SK-N-SH (cell line): ENCODE results near the gene ELANE. TPM values are rescaled to one million over a fixed set of nuclear protein-coding genes. Genes with fewer than 3 reads are reported as not detected.

ENCODE experiments used
- CTCF ChIA-PET: fragments of 300-600, 350-600 bp; formaldehyde crosslinking; extraction: SDS; loops from one replicate; lab custom pipeline; 2021; lab: Yijun Ruan, JAX
- POLR2A ChIA-PET: fragments of 350-600 bp; sonication (Branson Sonifier 250); formaldehyde crosslinking; extraction: SDS; loops from one replicate; lab custom pipeline; 2020; ENCODE audit warnings: antibody characterized with exemption, inconsistent platforms; lab: Yijun Ruan, JAX
- DNase-seq: peaks from one replicate; pipeline ENCODE4 v3.0.0; 2012
- H2AFZ ChIP-seq: fragments of 200-600 bp; sonication (generic); 2 replicates; pipeline ENCODE4 v1.8.1; 2016; ENCODE audit warnings: antibody characterized with exemption, mild to moderate bottlenecking, low read depth
- H3F3A ChIP-seq: fragments of 200-600 bp; sonication (generic); replicated peaks from 2 replicates; pipeline ENCODE3; 2016; ENCODE audit warnings: antibody characterized with exemption, mild to moderate bottlenecking; ENCODE audit not compliant: insufficient read depth
- H3K27ac ChIP-seq, 2 experiments: fragments of 200-500 bp in 1 of 2; fragments of 200-600 bp in 1 of 2; sonication (Bioruptor generic) in 1 of 2; sonication (generic), shearing (Covaris generic) in 1 of 2; 2 replicates each; pipeline versions ENCODE4 v1.5.1 to v1.6.1; 2014 to 2016; ENCODE audit warnings: low read depth in 2 of 2, inconsistent platforms in 1 of 2, low read length in 1 of 2, mild to moderate bottlenecking in 1 of 2, mixed read lengths in 1 of 2
- H3K27me3 ChIP-seq: fragments of 200-600 bp; sonication (generic), shearing (Covaris generic); 2 replicates; pipeline ENCODE4 v1.6.1; 2016; ENCODE audit warnings: mixed run types; ENCODE audit not compliant: insufficient read depth
- H3K36me3 ChIP-seq, 2 experiments: fragments of 200-500 bp in 1 of 2; fragments of 200-600 bp in 1 of 2; sonication (Bioruptor generic) in 1 of 2; sonication (generic) in 1 of 2; replicated peaks in 1 of 2; 2 replicates each; pipeline versions ENCODE3 to v1.5.1; 2014 to 2016; ENCODE audit warnings: low read length in 1 of 2, mild to moderate bottlenecking in 1 of 2; ENCODE audit not compliant: insufficient read depth in 2 of 2, control insufficient read depth in 1 of 2
- H3K4me1 ChIP-seq, 2 experiments: fragments of 200-500 bp in 1 of 2; fragments of 200-600 bp in 1 of 2; sonication (Bioruptor generic) in 1 of 2; sonication (generic), shearing (Covaris generic) in 1 of 2; 2 replicates each; pipeline versions ENCODE4 v1.5.1 to v1.6.1; 2014 to 2016; ENCODE audit warnings: low read depth in 1 of 2, low read length in 1 of 2, mixed run types in 1 of 2; ENCODE audit not compliant: insufficient read depth in 2 of 2, control insufficient read depth in 1 of 2
- H3K4me2 ChIP-seq: fragments of 200-600 bp; sonication (generic), shearing (Covaris generic); 2 replicates; pipeline ENCODE4 v1.6.1; 2017; ENCODE audit warnings: mixed run types
- H3K4me3 ChIP-seq, 2 experiments: fragments of 200-500 bp in 1 of 2; fragments of 200-600 bp in 1 of 2; sonication (Bioruptor generic) in 1 of 2; sonication (generic), shearing (Covaris generic) in 1 of 2; 2 replicates each; pipeline versions ENCODE4 v1.5.1 to v1.8.1; 2014 to 2016; ENCODE audit warnings: low read depth in 2 of 2, inconsistent platforms in 1 of 2, low read length in 1 of 2, mild to moderate bottlenecking in 1 of 2, mixed read lengths in 1 of 2, moderate library complexity in 1 of 2
- H3K79me2 ChIP-seq: fragments of 200-600 bp; sonication (generic); 2 replicates; pipeline ENCODE4 v1.8.1; 2017; ENCODE audit warnings: mild to moderate bottlenecking; ENCODE audit not compliant: insufficient read depth
- H3K9ac ChIP-seq: fragments of 200-600 bp; sonication (generic); 2 replicates; pipeline ENCODE4 v1.6.1; 2017; ENCODE audit warnings: mixed run types
- H3K9me2 ChIP-seq: fragments of 200-600 bp; sonication (generic); 2 replicates; pipeline ENCODE4 v1.6.1; 2017; ENCODE audit warnings: mixed run types
- H3K9me3 ChIP-seq: fragments of 200-600 bp; sonication (generic); 2 replicates; pipeline ENCODE4 v1.6.1; 2017; ENCODE audit warnings: mixed run types, mild to moderate bottlenecking, moderate library complexity
- H4K20me1 ChIP-seq: fragments of 200-600 bp; sonication (generic); 2 replicates; pipeline ENCODE4 v1.6.1; 2017; ENCODE audit warnings: mild to moderate bottlenecking, mixed run types; ENCODE audit not compliant: insufficient read depth
- EZH2phosphoT487 ChIP-seq: fragments of 200-600 bp; sonication (generic); IDR thresholded peaks from 2 replicates; pipeline ENCODE4 v1.6.1; 2017; ENCODE audit warnings: low read depth, mixed run types, mild to moderate bottlenecking, antibody characterized with exemption, moderate library complexity, borderline replicate concordance
- FOSL2 ChIP-seq: IDR thresholded peaks from 2 replicates; pipeline ENCODE4 v1.4.0; 2012; ENCODE audit warnings: low read depth, mild to moderate bottlenecking, moderate library complexity, borderline replicate concordance
- FOXJ3 ChIP-seq: sonication (generic); formaldehyde crosslinking; IDR thresholded peaks from 2 replicates; pipeline ENCODE4 v1.5.1; 2020; ENCODE audit warnings: mild to moderate bottlenecking, missing genetic modification reagents
- FOXM1 ChIP-seq: IDR thresholded peaks from 2 replicates; pipeline ENCODE4 v1.4.0; 2012; ENCODE audit warnings: low read depth, mild to moderate bottlenecking
- GABPA ChIP-seq: IDR thresholded peaks from 2 replicates; pipeline ENCODE4 v1.4.0; 2012; ENCODE audit warnings: low read depth, mild to moderate bottlenecking
- MAX ChIP-seq: IDR thresholded peaks from 2 replicates; pipeline ENCODE4 v1.4.0; 2012; ENCODE audit warnings: low read depth
- NRF1 ChIP-seq: IDR thresholded peaks from 2 replicates; pipeline ENCODE4 v1.6.1; 2012; ENCODE audit warnings: low read depth, mild to moderate bottlenecking, low read length
- RAD21 ChIP-seq: IDR thresholded peaks from 2 replicates; pipeline ENCODE4 v1.6.1; 2012; ENCODE audit warnings: mild to moderate bottlenecking, low read length
- RCOR1 ChIP-seq: fragments of 150-350 bp; IDR thresholded peaks from 2 replicates; pipeline ENCODE4 v1.6.1; 2017; ENCODE audit warnings: antibody characterized with exemption, low read length
- RFX5 ChIP-seq: IDR thresholded peaks from 2 replicates; pipeline ENCODE4 v1.6.1; 2012; ENCODE audit warnings: mild to moderate bottlenecking, improper control_type of control experiment, low read length
- RXRA ChIP-seq: IDR thresholded peaks from 2 replicates; pipeline ENCODE4 v1.4.0; 2012; ENCODE audit warnings: low read depth, mild to moderate bottlenecking, borderline replicate concordance
- TCF12 ChIP-seq: IDR thresholded peaks from 2 replicates; pipeline ENCODE4 v1.4.0; 2012
- TEAD4 ChIP-seq: IDR thresholded peaks from 2 replicates; pipeline ENCODE4 v1.4.0; 2012; ENCODE audit warnings: mild to moderate bottlenecking, borderline replicate concordance; ENCODE audit not compliant: insufficient read depth
- YY1 ChIP-seq: IDR thresholded peaks from 2 replicates; pipeline ENCODE4 v1.4.0; 2012; ENCODE audit warnings: low read depth, mild to moderate bottlenecking
- WGBS: methylation state at CpG from one replicate; pipeline ENCODE4 v1.1.6; 2017; ENCODE audit warnings: low lambda C conversion rate; 5-methylcytosine and 5-hydroxymethylcytosine counted together
- polyA plus RNA-seq, 3 experiments: library from polyadenylated mRNA; depleted of rRNA; stranded (reverse); fragments of >200 nt; gene quantifications; 2 replicates each; pipeline ENCODE4 v1.2.3, GENCODE V29; 2012
- TF ChIP-seq, protein P1 (sequence below): fragments of 150-350 bp; IDR thresholded peaks from 2 replicates; pipeline ENCODE4 v1.6.1; 2017; ENCODE audit warnings: antibody characterized with exemption, low read length, low read depth, borderline replicate concordance
- TF ChIP-seq, protein P2 (sequence below): fragments of 200-600 bp; sonication (generic); IDR thresholded peaks from 2 replicates; pipeline ENCODE4 v1.6.1; 2017; ENCODE audit warnings: antibody characterized with exemption, mild to moderate bottlenecking, moderate library complexity
- TF ChIP-seq, protein P3 (sequence below): IDR thresholded peaks from 2 replicates; pipeline ENCODE4 v1.6.1; 2012; ENCODE audit warnings: mild to moderate bottlenecking, low read depth, low read length, moderate library complexity

ELANE gene
- polyA plus RNA-seq, 1 of the 3 experiments (the other 2 are of a cell fraction), result not detected

GRCh38 chr19:862581-863314 is 10.6 kb downstream of the ELANE start:
- ChIA-PET CTCF (interaction anchor here (1.1 to 2.5 kb wide), 17 partner anchors 13 to 218 kb away, joined by 3 to 29 read pairs (median 5); partner anchors contain the start of genes KISS1R and WDR18), POLR2A (interaction anchor here (1.2 kb wide), 1 partner anchor 133 kb away, joined by 3 read pairs; no protein-coding TSS in a partner anchor)
- Histone ChIP-seq H3K9me2 (no peaks in the 10 kb centered on the region), H3K27me3 (peaks cover 18% of the 10 kb centered on the region), H3K4me2 (no peak overlapping the region), H3K4me3 (no peak overlapping the region; a peak in 1 of 4 replicates), H3K36me3 (peaks cover 0 to 4% of the 10 kb centered on the region in 2 experiments), H4K20me1 (no peaks in the 10 kb centered on the region), H3K27ac (no peak overlapping the region), H3K4me1 (peaks cover 0 to 4% of the 10 kb centered on the region in 2 experiments; a peak in 1 of 4 replicates), H2AFZ (no peak overlapping the region), H3K79me2 (no peaks in the 10 kb centered on the region), H3K9me3 (no peaks in the 10 kb centered on the region), H3F3A (peaks cover 7% of the 10 kb centered on the region), H3K9ac (no peak overlapping the region)
- peak; percentile 91 for DNase-seq
- 39% methylated on average over 33 of the region's 48 CpGs for WGBS
- TF ChIP-seq RFX5 (no peak), TEAD4 (no peak), FOSL2 (no peak), MAX (0 out of 2 replicates have a peak, but pooled peaks have one; percentile 41)
- TF ChIP-seq, protein P1, sequence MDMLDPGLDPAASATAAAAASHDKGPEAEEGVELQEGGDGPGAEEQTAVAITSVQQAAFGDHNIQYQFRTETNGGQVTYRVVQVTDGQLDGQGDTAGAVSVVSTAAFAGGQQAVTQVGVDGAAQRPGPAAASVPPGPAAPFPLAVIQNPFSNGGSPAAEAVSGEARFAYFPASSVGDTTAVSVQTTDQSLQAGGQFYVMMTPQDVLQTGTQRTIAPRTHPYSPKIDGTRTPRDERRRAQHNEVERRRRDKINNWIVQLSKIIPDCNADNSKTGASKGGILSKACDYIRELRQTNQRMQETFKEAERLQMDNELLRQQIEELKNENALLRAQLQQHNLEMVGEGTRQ, result no peak

DNA sequence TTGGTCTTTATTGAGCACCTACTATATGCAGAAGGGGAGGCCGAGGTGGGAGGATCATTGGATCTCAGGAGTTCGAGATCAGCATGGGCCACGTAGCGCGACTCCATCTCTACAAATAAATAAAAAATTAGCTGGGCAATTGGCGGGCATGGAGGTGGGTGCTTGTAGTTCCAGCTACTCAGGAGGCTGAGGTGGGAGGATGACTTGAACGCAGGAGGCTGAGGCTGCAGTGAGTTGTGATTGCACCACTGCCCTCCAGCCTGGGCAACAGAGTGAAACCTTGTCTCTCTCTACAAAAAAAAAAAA is 11.2 kb downstream of the ELANE start:
- Histone ChIP-seq H3K9me2 (no peaks in the 10 kb centered on the region), H3K4me2 (no peak overlapping the region), H3K27ac (no peak overlapping the region), H3K9ac (no peak overlapping the region), H3K4me3 (no peak overlapping the region), H3F3A (peaks cover 7% of the 10 kb centered on the region), H3K36me3 (peaks cover 0 to 9% of the 10 kb centered on the region in 2 experiments), H4K20me1 (no peaks in the 10 kb centered on the region), H3K9me3 (no peaks in the 10 kb centered on the region), H3K27me3 (peaks cover 18% of the 10 kb centered on the region), H3K4me1 (peaks cover 0 to 4% of the 10 kb centered on the region in 2 experiments; a peak in 1 of 4 replicates), H3K79me2 (no peaks in the 10 kb centered on the region), H2AFZ (no peak overlapping the region)
- WGBS, result 73% methylated on average over 7 of the region's 7 CpGs
- POLR2A ChIA-PET, result interaction anchor here (1.2 kb wide), 1 partner anchor 133 kb away, joined by 3 read pairs; no protein-coding TSS in a partner anchor
- CTCF ChIA-PET, result interaction anchor here (0.6 to 2.5 kb wide), 40 partner anchors 8 to 218 kb away, joined by 3 to 29 read pairs (median 4); partner anchors contain the start of genes ELANE, KISS1R, MED16 and R3HDM4
- TF ChIP-seq RAD21 (no peak), FOXJ3 (no peak), TCF12 (no peak), TEAD4 (no peak), RXRA (no peak), RFX5 (no peak), RCOR1 (no peak), EZH2phosphoT487 (no peak), GABPA (no peak), NRF1 (no peak), FOXM1 (no peak), YY1 (no peak)
- TF ChIP-seq, protein P1, result no peak
- TF ChIP-seq, protein P2, sequence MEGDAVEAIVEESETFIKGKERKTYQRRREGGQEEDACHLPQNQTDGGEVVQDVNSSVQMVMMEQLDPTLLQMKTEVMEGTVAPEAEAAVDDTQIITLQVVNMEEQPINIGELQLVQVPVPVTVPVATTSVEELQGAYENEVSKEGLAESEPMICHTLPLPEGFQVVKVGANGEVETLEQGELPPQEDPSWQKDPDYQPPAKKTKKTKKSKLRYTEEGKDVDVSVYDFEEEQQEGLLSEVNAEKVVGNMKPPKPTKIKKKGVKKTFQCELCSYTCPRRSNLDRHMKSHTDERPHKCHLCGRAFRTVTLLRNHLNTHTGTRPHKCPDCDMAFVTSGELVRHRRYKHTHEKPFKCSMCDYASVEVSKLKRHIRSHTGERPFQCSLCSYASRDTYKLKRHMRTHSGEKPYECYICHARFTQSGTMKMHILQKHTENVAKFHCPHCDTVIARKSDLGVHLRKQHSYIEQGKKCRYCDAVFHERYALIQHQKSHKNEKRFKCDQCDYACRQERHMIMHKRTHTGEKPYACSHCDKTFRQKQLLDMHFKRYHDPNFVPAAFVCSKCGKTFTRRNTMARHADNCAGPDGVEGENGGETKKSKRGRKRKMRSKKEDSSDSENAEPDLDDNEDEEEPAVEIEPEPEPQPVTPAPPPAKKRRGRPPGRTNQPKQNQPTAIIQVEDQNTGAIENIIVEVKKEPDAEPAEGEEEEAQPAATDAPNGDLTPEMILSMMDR, result no peak
- TF ChIP-seq, protein P3, sequence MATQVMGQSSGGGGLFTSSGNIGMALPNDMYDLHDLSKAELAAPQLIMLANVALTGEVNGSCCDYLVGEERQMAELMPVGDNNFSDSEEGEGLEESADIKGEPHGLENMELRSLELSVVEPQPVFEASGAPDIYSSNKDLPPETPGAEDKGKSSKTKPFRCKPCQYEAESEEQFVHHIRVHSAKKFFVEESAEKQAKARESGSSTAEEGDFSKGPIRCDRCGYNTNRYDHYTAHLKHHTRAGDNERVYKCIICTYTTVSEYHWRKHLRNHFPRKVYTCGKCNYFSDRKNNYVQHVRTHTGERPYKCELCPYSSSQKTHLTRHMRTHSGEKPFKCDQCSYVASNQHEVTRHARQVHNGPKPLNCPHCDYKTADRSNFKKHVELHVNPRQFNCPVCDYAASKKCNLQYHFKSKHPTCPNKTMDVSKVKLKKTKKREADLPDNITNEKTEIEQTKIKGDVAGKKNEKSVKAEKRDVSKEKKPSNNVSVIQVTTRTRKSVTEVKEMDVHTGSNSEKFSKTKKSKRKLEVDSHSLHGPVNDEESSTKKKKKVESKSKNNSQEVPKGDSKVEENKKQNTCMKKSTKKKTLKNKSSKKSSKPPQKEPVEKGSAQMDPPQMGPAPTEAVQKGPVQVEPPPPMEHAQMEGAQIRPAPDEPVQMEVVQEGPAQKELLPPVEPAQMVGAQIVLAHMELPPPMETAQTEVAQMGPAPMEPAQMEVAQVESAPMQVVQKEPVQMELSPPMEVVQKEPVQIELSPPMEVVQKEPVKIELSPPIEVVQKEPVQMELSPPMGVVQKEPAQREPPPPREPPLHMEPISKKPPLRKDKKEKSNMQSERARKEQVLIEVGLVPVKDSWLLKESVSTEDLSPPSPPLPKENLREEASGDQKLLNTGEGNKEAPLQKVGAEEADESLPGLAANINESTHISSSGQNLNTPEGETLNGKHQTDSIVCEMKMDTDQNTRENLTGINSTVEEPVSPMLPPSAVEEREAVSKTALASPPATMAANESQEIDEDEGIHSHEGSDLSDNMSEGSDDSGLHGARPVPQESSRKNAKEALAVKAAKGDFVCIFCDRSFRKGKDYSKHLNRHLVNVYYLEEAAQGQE, result no peak
- DNase-seq, result no peak
